HG02798 (cell line): ENCODE data around the gene NKD2.
"Not testable (repeated sequence)": the region's sequence is repeated elsewhere in the genome, so short reads cannot be mapped to it uniquely, and the experiment has no call there.

Experiments used
- ATAC-seq: cut with Tn5 transposase; IDR thresholded peaks from one replicate; pipeline ENCODE4 v1.9.1; 2021; ENCODE audit warnings: mild to moderate bottlenecking; ENCODE audit not compliant: unreplicated experiment, poor library complexity

NKD2 gene, protein sequence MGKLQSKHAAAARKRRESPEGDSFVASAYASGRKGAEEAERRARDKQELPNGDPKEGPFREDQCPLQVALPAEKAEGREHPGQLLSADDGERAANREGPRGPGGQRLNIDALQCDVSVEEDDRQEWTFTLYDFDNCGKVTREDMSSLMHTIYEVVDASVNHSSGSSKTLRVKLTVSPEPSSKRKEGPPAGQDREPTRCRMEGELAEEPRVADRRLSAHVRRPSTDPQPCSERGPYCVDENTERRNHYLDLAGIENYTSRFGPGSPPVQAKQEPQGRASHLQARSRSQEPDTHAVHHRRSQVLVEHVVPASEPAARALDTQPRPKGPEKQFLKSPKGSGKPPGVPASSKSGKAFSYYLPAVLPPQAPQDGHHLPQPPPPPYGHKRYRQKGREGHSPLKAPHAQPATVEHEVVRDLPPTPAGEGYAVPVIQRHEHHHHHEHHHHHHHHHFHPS

DNA sequence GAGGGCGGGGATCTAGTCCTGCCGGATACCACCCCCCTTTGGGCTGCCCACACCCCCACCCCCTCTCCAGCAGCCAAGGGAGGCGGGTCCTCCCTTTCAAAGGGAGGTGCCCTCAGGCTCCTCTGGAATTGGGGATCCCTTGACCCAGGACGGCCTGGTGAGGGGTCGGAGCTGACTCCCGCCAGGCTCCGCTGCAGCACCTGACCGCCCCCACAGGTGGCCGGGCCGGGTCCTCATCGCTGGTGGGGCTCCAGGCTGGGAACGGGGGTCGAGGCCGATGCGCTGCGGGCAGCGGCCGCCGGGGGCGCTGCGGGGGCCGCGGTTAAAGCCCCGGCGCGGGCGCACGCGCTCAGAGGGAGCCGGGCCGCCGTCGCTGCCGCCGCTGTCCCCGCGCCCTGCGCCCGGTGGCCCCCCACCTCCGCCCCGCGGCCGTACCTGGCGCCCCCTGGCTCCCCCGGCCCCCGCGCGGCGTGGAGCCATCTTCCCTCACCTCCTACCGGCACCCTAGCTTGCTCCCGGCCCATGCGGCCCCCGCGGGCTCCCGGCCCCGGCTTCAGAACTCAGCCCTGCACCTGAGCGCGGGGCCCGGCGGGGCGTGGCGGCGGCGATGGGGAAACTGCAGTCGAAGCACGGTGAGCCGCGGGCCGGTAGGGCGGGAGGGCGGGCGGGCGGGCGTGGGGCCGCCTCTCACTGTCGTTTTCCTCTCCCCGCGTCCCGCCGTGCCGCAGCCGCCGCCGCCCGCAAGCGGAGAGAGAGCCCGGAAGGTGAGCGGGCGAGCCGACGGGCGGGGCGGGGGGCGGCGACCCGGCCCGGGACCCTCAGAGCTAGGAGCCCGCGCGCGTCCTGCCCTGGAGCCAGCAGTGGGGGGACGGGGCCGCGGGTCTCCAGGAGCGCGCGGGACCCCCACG is at the start of gene NKD2:
TSS of gene NKD2 (plus strand) at position 352 of the 908 bp plus-strand sequence. CDS start at position 608, 256 bp downstream.
- ATAC-seq = no peak

DNA sequence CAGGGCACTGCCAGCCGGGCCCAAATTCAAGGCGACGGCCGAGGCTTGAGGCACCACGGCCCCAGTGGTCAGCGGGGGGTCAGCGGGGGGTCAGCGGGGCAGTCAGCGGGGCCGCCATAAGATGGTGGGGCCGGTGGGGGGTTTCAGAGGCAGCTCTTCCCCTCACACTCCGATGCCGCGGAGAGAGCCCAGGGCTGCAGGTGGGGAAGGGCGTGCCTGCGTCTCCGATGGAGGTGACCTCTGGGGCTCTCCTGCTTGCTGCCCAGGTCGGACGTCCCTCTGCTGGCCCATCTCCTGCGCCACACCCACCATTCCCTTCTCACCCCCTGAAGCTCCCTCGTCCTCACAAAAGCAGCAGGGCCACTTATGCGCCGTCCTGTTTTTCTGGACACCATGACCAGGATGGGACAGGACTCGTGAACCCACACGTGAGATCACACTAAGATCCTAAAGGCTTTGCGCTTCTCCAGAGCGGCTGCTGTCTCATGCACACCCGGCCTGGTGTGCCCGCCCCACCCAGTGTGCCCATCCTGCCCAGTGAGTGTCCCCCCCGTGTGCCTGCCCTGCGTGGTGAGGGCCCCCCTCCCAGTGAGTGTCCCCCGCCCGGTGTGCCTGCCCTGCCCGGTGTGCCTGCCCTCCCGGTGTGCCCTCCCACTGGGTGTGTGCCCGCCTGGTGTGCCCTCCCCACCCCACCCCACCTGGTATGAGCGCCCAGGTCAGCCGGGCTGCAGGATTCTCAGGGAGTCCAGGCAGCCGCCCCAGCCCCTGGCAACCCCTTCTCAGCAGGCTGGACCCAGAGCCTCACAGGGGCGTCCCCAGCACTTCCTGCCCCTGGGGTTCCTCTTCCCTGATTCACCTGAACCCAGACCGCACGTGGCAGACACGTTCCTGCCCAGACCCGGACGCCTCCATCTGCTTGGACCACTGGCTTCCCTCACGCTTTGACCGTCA is 48.7 kb upstream of the NKD2 start:
- no peak for ATAC-seq

- no peak for ATAC-seq
Observed at GRCh38 chr5:960551-960950, 48.1 kb upstream of the NKD2 start.

DNA sequence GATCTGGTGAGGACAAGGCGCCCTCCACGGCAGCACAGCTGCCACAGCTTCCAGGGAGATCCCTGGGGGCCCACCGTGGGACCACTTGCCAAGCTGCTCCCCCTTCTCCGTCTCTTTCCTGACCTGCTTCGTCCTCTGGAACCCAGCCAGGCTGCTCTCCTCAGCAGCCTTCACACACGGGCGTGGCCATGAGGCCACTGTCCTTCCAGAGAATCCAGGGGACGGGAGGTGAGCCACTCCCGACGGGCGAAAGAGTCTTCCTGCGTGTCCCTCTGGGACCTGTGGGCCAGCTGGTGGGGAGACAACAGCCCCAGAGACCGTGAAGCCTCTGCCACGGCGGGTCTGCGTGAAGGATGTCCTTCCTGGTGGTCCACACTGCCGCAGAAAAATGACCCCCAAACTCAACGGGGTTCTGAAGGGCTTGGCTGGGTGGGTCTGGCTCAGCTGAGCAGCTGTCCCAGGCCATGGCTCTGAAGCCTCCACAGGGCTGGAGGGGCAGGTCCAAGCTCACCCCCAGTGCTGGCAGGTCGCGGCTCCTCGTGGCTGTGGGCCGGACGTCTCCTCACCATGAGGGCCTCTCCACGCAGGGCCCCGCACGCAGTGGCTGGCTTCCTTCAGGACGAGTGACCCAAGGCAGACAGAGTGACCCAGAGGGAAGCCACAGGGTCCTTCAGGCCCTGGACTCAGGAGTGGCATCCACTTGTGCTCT is 47.4 kb upstream of the NKD2 start:
- no peak for ATAC-seq

- ATAC-seq = no peak
Observed at GRCh38 chr5:961711-962240, 46.8 kb upstream of the NKD2 start.

GRCh38 chr5:962386-962785 is 46.2 kb upstream of the NKD2 start:
- no peak for ATAC-seq

- no peak for ATAC-seq
Observed at GRCh38 chr5:962801-963200, 45.8 kb upstream of the NKD2 start.

GRCh38 chr5:963310-963672 is 45.3 kb upstream of the NKD2 start:
- ATAC-seq = no peak

- peak; percentile 82 for ATAC-seq
Observed at GRCh38 chr5:963673-964531, 44.7 kb upstream of the NKD2 start.

- no peak for ATAC-seq
Observed at GRCh38 chr5:964821-965220, 43.8 kb upstream of the NKD2 start.

DNA sequence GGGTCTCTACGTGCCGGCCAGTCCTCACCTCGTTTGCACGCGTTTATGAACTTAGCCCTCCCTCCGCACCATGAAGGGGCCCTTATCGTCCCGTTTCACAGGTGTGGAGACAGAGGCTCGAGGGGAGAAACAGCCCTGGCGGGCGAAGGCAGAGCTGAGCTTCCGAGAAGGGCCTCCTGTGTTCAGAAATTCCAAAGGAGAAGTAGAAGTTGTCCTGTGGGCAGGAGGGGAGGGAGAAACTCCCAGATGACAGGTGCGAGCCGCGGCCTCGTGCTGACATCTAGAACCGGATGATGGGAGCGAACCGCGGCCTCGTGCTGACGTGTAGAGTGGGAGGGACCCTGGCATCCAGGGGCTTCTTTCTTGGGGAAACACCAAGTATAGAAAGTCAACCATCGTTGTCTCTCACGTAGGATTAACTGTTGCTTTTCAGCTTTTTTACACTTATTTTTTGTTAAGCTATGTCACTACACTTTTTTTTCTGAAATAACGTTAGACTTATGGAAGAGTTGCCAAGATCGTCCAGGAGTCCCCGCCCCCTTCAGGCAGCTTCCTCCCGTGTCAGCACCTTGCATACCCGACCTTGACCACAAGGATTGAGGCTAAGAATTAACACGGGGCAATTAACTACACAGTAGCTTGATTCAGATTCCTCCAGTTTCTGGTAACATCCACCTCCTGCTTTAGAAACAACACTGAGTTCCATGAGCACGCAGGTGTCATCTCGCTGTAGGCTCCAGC is 42.8 kb upstream of the NKD2 start:
- ATAC-seq = no peak

DNA sequence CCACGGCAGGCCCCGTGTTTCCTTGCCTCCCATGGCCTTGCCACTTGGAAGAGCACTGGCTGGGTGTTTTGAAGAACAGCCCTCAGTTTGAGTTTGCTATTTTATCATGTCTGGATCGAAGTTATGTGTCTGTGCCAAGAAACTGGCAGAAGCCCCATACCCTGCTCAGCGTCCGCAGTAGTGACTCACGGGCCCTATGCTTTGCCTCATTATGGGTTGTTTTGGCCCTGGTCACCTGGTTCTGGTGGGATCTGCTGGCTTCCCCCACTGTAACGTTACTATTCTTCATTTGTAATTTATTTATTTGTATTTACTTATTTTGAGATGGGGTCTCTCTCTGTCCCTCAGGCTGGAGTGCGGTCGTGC is 42.3 kb upstream of the NKD2 start:
- ATAC-seq = no peak

GRCh38 chr5:966941-967340 is 41.7 kb upstream of the NKD2 start:
- no peak for ATAC-seq

- ATAC-seq = no peak
Observed at GRCh38 chr5:968881-969280, 39.7 kb upstream of the NKD2 start.

DNA sequence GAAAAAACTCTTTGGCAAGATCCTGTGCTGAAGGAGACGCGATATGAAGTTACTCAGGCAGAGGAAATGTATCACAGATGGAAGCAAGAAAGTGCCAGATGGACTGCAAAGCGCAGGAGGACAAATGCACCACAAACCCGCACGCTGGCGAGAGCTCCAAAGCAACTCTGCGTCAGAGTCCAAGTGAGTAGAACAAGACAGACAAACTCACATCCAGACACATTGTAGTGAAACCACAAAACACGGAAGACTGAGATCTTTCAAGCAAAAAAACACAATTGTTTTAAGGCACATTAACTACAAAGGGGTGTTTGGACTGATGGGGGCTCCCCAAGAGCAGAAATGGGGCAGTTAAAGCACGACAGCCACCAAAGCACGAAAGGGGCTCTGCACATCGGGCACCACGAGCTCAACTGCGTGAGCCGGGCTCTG is 39.2 kb upstream of the NKD2 start:
- ATAC-seq = no peak

GRCh38 chr5:972575-972974 is 36.0 kb upstream of the NKD2 start:
- ATAC-seq = not testable (repeated sequence)

GRCh38 chr5:976849-977751 is 31.5 kb upstream of the NKD2 start:
- no peak for ATAC-seq
